ENCODE measurements around the gene HEG1. TPM values are rescaled to one million over a fixed set of nuclear protein-coding genes. Genes with fewer than 3 reads are reported as not detected.

Gene HEG1
- total RNA-seq, 1 experiment from 2014 or later, result 1.2 TPM

DNA sequence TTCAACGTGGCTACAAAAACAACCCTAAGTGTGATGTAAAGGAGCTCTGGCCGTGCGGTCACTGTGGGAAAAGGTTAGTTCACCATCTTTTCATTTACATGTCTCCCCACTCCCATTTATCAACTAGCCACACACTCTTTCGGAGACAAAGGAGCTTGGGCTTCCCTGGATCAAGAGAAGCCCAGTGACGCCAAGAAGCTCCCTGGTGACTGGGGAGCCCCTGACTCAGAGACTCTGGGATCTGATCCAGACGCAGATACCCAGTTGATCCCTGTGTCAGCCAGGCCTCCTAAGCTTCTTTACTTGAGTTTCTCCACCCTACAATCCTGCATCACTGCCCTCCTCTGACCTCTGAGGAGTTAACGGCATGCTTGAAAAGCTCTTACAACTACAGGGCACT is 43.9 kb downstream of the HEG1 start:
- no peaks in the 10 kb centered on the region for H3K9me3 ChIP-seq (ENCODE audit: low read length)
- no peaks in the 10 kb centered on the region for H4K20me1 ChIP-seq (ENCODE audit: low read length)
- H3K4me2 ChIP-seq (ENCODE audit: low read length), result no peak overlapping the region
- no peaks in the 10 kb centered on the region for H3K9me2 ChIP-seq (replicated peaks; ENCODE audit: low read length)
- H3K79me2 ChIP-seq (ENCODE audit: low read length), result no peaks in the 10 kb centered on the region
- ATAC-seq (no peak), DNase-seq (no peak)
- no peaks in the 10 kb centered on the region for H3K36me3 ChIP-seq (ENCODE audit: low read depth, low read length)
- H3K27me3 ChIP-seq (ENCODE audit: low read length), result no peaks in the 10 kb centered on the region
- POLR2A ChIA-PET (ENCODE audit: unreplicated experiment), result no interaction called here
- no TSS peak for BruUV-seq (replicated peaks)
- no peaks in the 10 kb centered on the region for H3F3A ChIP-seq (ENCODE audit: low read length, unreplicated experiment)
- H3K27ac ChIP-seq (ENCODE audit: low read length), result no peak overlapping the region
- CTCF ChIA-PET, result no interaction called here
- no peak for TF ChIP-seq EZH2 (IDR thresholded peaks at IDR 0.05; ENCODE audit: low read length, unreplicated experiment)
- no peak for TF ChIP-seq EZH2phosphoT487 (IDR thresholded peaks at IDR 0.05; ENCODE audit: borderline replicate concordance, low read length)
- TF ChIP-seq, protein P1, sequence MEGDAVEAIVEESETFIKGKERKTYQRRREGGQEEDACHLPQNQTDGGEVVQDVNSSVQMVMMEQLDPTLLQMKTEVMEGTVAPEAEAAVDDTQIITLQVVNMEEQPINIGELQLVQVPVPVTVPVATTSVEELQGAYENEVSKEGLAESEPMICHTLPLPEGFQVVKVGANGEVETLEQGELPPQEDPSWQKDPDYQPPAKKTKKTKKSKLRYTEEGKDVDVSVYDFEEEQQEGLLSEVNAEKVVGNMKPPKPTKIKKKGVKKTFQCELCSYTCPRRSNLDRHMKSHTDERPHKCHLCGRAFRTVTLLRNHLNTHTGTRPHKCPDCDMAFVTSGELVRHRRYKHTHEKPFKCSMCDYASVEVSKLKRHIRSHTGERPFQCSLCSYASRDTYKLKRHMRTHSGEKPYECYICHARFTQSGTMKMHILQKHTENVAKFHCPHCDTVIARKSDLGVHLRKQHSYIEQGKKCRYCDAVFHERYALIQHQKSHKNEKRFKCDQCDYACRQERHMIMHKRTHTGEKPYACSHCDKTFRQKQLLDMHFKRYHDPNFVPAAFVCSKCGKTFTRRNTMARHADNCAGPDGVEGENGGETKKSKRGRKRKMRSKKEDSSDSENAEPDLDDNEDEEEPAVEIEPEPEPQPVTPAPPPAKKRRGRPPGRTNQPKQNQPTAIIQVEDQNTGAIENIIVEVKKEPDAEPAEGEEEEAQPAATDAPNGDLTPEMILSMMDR (conservative IDR thresholded peaks at IDR 0.05; ENCODE audit: low read depth, low read length), result no peak
- no peak overlapping the region for H2AFZ ChIP-seq (ENCODE audit: low read length)
- intact Hi-C loops (cut with micrococcal nuclease), result loop anchor here (2.0 to 5.0 kb wide), 2 partner anchors 40 to 51 kb away; no protein-coding TSS in a partner anchor
- H3K4me3 ChIP-seq (ENCODE audit: low read length), result no peak overlapping the region
- peaks cover 13% of the 10 kb centered on the region for H3K4me1 ChIP-seq (ENCODE audit: insufficient read depth, low read length)
- H3K9ac ChIP-seq (ENCODE audit: low read length), result no peak overlapping the region

DNA sequence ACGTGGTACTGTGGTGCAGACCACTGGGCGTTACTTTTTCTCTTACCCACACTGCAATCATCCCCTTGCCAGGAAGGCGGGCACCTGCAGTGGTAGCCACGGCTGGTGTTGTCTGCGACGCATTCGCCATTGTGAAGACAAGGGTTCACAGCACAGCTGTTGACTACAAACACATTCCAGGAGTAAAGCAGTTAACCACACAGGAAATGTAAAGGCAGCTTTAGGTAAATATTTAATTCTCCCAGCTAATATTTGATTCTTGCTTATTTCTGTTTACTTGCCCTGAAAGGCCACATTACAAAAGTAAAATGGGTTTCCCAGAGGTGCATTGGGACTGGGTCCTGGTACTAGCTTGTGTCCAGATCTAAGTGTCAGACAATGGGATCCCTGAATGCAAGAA is 45.4 kb downstream of the HEG1 start:
- peak overlapping the region; percentile 38; the same call in 1 of the 2 replicates for H3K4me2 ChIP-seq (ENCODE audit: low read length)
- ChIA-PET POLR2A (ENCODE audit: unreplicated experiment) (no interaction called here), CTCF (interaction anchor here (0.9 kb wide), 1 partner anchor 41 kb away, joined by 3 read pairs; no protein-coding TSS in a partner anchor)
- H3F3A ChIP-seq (ENCODE audit: low read length, unreplicated experiment), result no peaks in the 10 kb centered on the region
- peaks cover 13% of the 10 kb centered on the region for H3K4me1 ChIP-seq (ENCODE audit: insufficient read depth, low read length)
- H4K20me1 ChIP-seq (ENCODE audit: low read length), result no peaks in the 10 kb centered on the region
- no peaks in the 10 kb centered on the region for H3K79me2 ChIP-seq (ENCODE audit: low read length)
- no peaks in the 10 kb centered on the region for H3K27me3 ChIP-seq (ENCODE audit: low read length)
- H3K36me3 ChIP-seq (ENCODE audit: low read depth, low read length), result no peaks in the 10 kb centered on the region
- H3K4me3 ChIP-seq (ENCODE audit: low read length), result no peak overlapping the region
- no peak overlapping the region for H2AFZ ChIP-seq (ENCODE audit: low read length)
- intact Hi-C loops (cut with micrococcal nuclease), result loop anchor here (2.0 to 5.0 kb wide), 2 partner anchors 42 to 52 kb away; no protein-coding TSS in a partner anchor
- no peaks in the 10 kb centered on the region for H3K9me3 ChIP-seq (ENCODE audit: low read length)
- no peak for TF ChIP-seq EZH2phosphoT487 (IDR thresholded peaks at IDR 0.05; ENCODE audit: borderline replicate concordance, low read length)
- TF ChIP-seq EZH2 (IDR thresholded peaks at IDR 0.05; ENCODE audit: low read length, unreplicated experiment), result no peak
- TF ChIP-seq, protein P1 (conservative IDR thresholded peaks at IDR 0.05; ENCODE audit: low read depth, low read length), result no peak
- ATAC-seq (peak; percentile 92), DNase-seq (peak; percentile 52)
- H3K9ac ChIP-seq (ENCODE audit: low read length), result no peak overlapping the region
- no peaks in the 10 kb centered on the region for H3K9me2 ChIP-seq (replicated peaks; ENCODE audit: low read length)
- BruUV-seq (replicated peaks), result no TSS peak
- H3K27ac ChIP-seq (ENCODE audit: low read length), result no peak overlapping the region

DNA sequence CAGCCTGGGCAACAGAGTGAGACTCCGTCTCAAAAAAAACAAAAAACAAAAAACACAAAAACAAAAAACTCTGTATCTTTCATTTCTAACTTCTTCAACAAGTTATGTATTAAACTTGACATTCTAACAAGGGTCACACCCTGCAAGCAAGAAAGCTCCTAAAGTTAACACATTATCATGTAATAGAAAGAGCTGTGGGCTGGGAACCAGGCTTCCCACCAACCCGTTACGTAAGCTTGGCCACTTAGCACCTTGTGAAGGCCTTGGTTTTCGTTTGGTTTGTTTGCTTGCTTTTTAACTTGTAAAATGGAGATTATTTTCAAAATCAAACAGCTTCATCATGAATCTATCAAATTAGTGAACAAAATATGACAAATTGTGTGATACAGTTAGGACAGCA is 47.0 kb downstream of the HEG1 start:
- H3K27ac ChIP-seq (ENCODE audit: low read length), result no peak overlapping the region
- ChIA-PET POLR2A (ENCODE audit: unreplicated experiment) (no interaction called here), CTCF (no interaction called here)
- no peaks in the 10 kb centered on the region for H3K9me3 ChIP-seq (ENCODE audit: low read length)
- no peaks in the 10 kb centered on the region for H3F3A ChIP-seq (ENCODE audit: low read length, unreplicated experiment)
- TF ChIP-seq EZH2phosphoT487 (IDR thresholded peaks at IDR 0.05; ENCODE audit: borderline replicate concordance, low read length), result no peak
- TF ChIP-seq, protein P1 (conservative IDR thresholded peaks at IDR 0.05; ENCODE audit: low read depth, low read length), result no peak
- no peak for TF ChIP-seq EZH2 (IDR thresholded peaks at IDR 0.05; ENCODE audit: low read length, unreplicated experiment)
- H3K79me2 ChIP-seq (ENCODE audit: low read length), result no peaks in the 10 kb centered on the region
- BruUV-seq (replicated peaks), result no TSS peak
- intact Hi-C loops (cut with micrococcal nuclease), result no loop called here
- H3K9me2 ChIP-seq (replicated peaks; ENCODE audit: low read length), result no peaks in the 10 kb centered on the region
- ATAC-seq (no peak), DNase-seq (no peak)
- no peak overlapping the region for H3K9ac ChIP-seq (ENCODE audit: low read length)
- H3K4me1 ChIP-seq (ENCODE audit: insufficient read depth, low read length), result peaks cover 21% of the 10 kb centered on the region
- H2AFZ ChIP-seq (ENCODE audit: low read length), result no peak overlapping the region
- H3K4me3 ChIP-seq (ENCODE audit: low read length), result no peak overlapping the region
- no peaks in the 10 kb centered on the region for H4K20me1 ChIP-seq (ENCODE audit: low read length)
- no peaks in the 10 kb centered on the region for H3K36me3 ChIP-seq (ENCODE audit: low read depth, low read length)
- no peak overlapping the region for H3K4me2 ChIP-seq (ENCODE audit: low read length)
- no peaks in the 10 kb centered on the region for H3K27me3 ChIP-seq (ENCODE audit: low read length)
